Liver (tissue), 9 donors: Measurements from ENCODE around the gene LCA5L. TPM values are rescaled to one million over a fixed set of nuclear protein-coding genes. Genes with fewer than 3 reads are reported as not detected.

Experiments used
- DNase-seq: peaks from one replicate; pipeline ENCODE4 v3.0.0-alpha.2; 2017; ENCODE audit warnings: low spot score
- H3K27ac ChIP-seq, 2 donors: one replicate each; pipeline ENCODE4 v1.7.0; 2013; ENCODE audit warnings: inconsistent platforms in 2 of 2, low read length in 2 of 2, control low read depth in 1 of 2, low read depth in 1 of 2, mild to moderate bottlenecking in 1 of 2
- H3K27me3 ChIP-seq, 4 donors: one replicate each; pipeline versions ENCODE4 v1.6.1 to v1.7.0; 2013; ENCODE audit warnings: low read length in 3 of 4, inconsistent platforms in 1 of 4, mild to moderate bottlenecking in 1 of 4, moderate library complexity in 1 of 4; ENCODE audit not compliant: control insufficient read depth in 4 of 4, insufficient read depth in 4 of 4
- H3K36me3 ChIP-seq, 4 donors: one replicate each; pipeline versions ENCODE4 v1.6.1 to v1.7.0; 2013; ENCODE audit warnings: low read length in 3 of 4, mild to moderate bottlenecking in 3 of 4, low read depth in 1 of 4, moderate library complexity in 1 of 4; ENCODE audit not compliant: control insufficient read depth in 4 of 4, insufficient read depth in 3 of 4
- H3K4me1 ChIP-seq, 4 donors: one replicate each; pipeline versions ENCODE4 v1.6.1 to v1.7.0; 2013; ENCODE audit warnings: low read length in 3 of 4, mild to moderate bottlenecking in 3 of 4, moderate library complexity in 1 of 4; ENCODE audit not compliant: control insufficient read depth in 4 of 4, insufficient read depth in 4 of 4
- H3K4me3 ChIP-seq, 3 donors: one replicate each; pipeline versions ENCODE4 v1.6.1 to v1.7.0; 2013; ENCODE audit warnings: low read length in 3 of 3, control low read depth in 1 of 3, low read depth in 1 of 3, mild to moderate bottlenecking in 1 of 3
- H3K9ac ChIP-seq, 2 donors: one replicate each; pipeline ENCODE4 v1.7.0; 2013; ENCODE audit warnings: low read length in 2 of 2, mild to moderate bottlenecking in 2 of 2, moderate library complexity in 2 of 2, control low read depth in 1 of 2, low read depth in 1 of 2
- H3K9me3 ChIP-seq, 4 donors: one replicate each; pipeline versions ENCODE4 v1.6.1 to v1.7.0; 2013; ENCODE audit warnings: low read length in 3 of 4; ENCODE audit not compliant: control insufficient read depth in 4 of 4
- ATF3 ChIP-seq: IDR thresholded peaks from 2 replicates; pipeline ENCODE4 v1.6.1; 2016; ENCODE audit warnings: antibody characterized with exemption
- EGR1 ChIP-seq, 2 donors: IDR thresholded peaks; 2 replicates each; pipeline ENCODE4 v1.6.1; 2016 to 2018; ENCODE audit warnings: antibody characterized with exemption in 2 of 2, low read depth in 2 of 2
- FOXA1 ChIP-seq: IDR thresholded peaks from 2 replicates; pipeline ENCODE4 v1.6.1; 2016; ENCODE audit warnings: antibody characterized with exemption
- FOXA2 ChIP-seq: IDR thresholded peaks from 2 replicates; pipeline ENCODE4 v1.6.1; 2016; ENCODE audit warnings: antibody characterized with exemption
- GABPA ChIP-seq, 2 donors: IDR thresholded peaks in 1 of 2; conservative IDR thresholded peaks in 1 of 2; 2 replicates each; pipeline ENCODE4 v1.6.1; 2016; ENCODE audit warnings: antibody characterized with exemption in 2 of 2, mild to moderate bottlenecking in 1 of 2, moderate library complexity in 1 of 2
- HNF4A ChIP-seq, 2 donors: conservative IDR thresholded peaks; 2 replicates each; pipeline ENCODE4 v1.6.1; 2016; ENCODE audit warnings: antibody characterized with exemption in 2 of 2, mild to moderate bottlenecking in 2 of 2
- HNF4G ChIP-seq: IDR thresholded peaks from 2 replicates; pipeline ENCODE4 v1.6.1; 2016; ENCODE audit warnings: antibody characterized with exemption
- JUND ChIP-seq, 2 donors: IDR thresholded peaks; 2 replicates each; pipeline ENCODE4 v1.6.1; 2016; ENCODE audit warnings: antibody characterized with exemption in 2 of 2
- MAX ChIP-seq: IDR thresholded peaks from 2 replicates; pipeline ENCODE4 v1.6.1; 2016; ENCODE audit warnings: antibody characterized with exemption
- NR2F2 ChIP-seq: IDR thresholded peaks from 2 replicates; pipeline ENCODE4 v1.6.1; 2016; ENCODE audit warnings: antibody characterized with exemption
- RAD21 ChIP-seq, 2 donors: IDR thresholded peaks; 2 replicates each; pipeline ENCODE4 v1.6.1; 2016; ENCODE audit warnings: antibody characterized with exemption in 2 of 2, mild to moderate bottlenecking in 2 of 2
- RXRA ChIP-seq, 2 donors: IDR thresholded peaks; 2 replicates each; pipeline ENCODE4 v1.6.1; 2017 to 2018; ENCODE audit warnings: antibody characterized with exemption in 2 of 2, mild to moderate bottlenecking in 1 of 2
- SP1 ChIP-seq: IDR thresholded peaks from 2 replicates; pipeline ENCODE4 v1.6.1; 2018; ENCODE audit warnings: antibody characterized with exemption, mild to moderate bottlenecking
- TAF1 ChIP-seq: conservative IDR thresholded peaks from 2 replicates; pipeline ENCODE4 v1.6.1; 2016; ENCODE audit warnings: antibody characterized with exemption, mild to moderate bottlenecking
- YY1 ChIP-seq: IDR thresholded peaks from 2 replicates; pipeline ENCODE4 v1.6.1; 2016; ENCODE audit warnings: antibody characterized with exemption, mild to moderate bottlenecking
- ZBTB33 ChIP-seq: IDR thresholded peaks from 2 replicates; pipeline ENCODE4 v1.6.1; 2016; ENCODE audit warnings: antibody characterized with exemption
- WGBS: extraction: QIAGEN DNeasy Blood & Tissue Kit; methylation state at CpG from one replicate; pipeline ENCODE4 v1.1.7; 2013; 5-methylcytosine and 5-hydroxymethylcytosine counted together
- polyA plus RNA-seq, 2 donors: library from polyadenylated mRNA; stranded (reverse) in 1 of 2; unstranded in 1 of 2; fragments of 200-250 nt in 1 of 2; fragments of >200 nt in 1 of 2; fragmentation: Nextera tagmentation in 1 of 2; extraction: Ambion mirVana in 1 of 2; gene quantifications; one replicate each; pipeline versions ENCODE4 v1.2.1 to v1.2.3, GENCODE V29; 2013 to 2015
- total RNA-seq, 2 donors: library from RNA; depleted of rRNA; stranded (reverse); fragments of >200 nt; gene quantifications; one replicate each; pipeline ENCODE4 v1.2.3, GENCODE V29; 2014
- TF ChIP-seq, protein P1 (sequence below): fragments of 150-350 bp; IDR thresholded peaks from 2 replicates; pipeline ENCODE4 v1.5.1; 2017; ENCODE audit warnings: improper control_type of control experiment, low read depth, low read length; ENCODE audit not compliant: missing input control
- TF ChIP-seq, protein P2 (sequence below): IDR thresholded peaks from 2 replicates; pipeline ENCODE4 v1.6.1; 2016; ENCODE audit warnings: antibody characterized with exemption, mild to moderate bottlenecking
- donor health status: healthy.
- donor health status: healthy.
- donor health status: healthy.
- donor health status: healthy.
- donor health status: healthy.

LCA5L gene
- total and polyA plus RNA-seq, 4 donors = 0.19 to 1.6 (median 0.99) TPM

DNA sequence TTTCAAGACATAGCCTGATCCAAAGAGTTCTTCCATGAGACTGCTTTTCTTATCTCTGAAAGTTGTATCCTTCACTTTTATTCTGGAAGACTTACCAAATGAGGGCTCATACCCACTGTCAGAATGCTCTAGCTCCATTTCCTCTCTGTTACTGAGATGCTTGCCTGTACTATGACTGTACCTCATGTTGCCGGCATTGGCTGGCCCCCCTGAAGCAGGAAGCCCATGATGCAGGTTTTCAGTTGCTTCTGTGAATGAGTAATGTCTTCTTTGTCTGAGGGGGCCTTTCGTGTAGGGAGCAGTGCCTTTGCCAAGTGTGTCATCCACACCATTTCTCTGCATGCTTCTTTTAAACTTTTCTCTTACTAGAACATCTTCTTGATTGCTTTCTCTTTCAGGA lies 39.5 kb downstream of the LCA5L start:
- H3K27me3 ChIP-seq = no peaks in the 10 kb centered on the region
- DNase-seq = no peak
- H3K4me3 ChIP-seq = no peak overlapping the region
- H3K27ac ChIP-seq = no peak overlapping the region
- H3K4me1 ChIP-seq = no peaks in the 10 kb centered on the region
- TF ChIP-seq, protein P1, sequence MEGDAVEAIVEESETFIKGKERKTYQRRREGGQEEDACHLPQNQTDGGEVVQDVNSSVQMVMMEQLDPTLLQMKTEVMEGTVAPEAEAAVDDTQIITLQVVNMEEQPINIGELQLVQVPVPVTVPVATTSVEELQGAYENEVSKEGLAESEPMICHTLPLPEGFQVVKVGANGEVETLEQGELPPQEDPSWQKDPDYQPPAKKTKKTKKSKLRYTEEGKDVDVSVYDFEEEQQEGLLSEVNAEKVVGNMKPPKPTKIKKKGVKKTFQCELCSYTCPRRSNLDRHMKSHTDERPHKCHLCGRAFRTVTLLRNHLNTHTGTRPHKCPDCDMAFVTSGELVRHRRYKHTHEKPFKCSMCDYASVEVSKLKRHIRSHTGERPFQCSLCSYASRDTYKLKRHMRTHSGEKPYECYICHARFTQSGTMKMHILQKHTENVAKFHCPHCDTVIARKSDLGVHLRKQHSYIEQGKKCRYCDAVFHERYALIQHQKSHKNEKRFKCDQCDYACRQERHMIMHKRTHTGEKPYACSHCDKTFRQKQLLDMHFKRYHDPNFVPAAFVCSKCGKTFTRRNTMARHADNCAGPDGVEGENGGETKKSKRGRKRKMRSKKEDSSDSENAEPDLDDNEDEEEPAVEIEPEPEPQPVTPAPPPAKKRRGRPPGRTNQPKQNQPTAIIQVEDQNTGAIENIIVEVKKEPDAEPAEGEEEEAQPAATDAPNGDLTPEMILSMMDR = no peak
- TF ChIP-seq RAD21 (IDR thresholded peaks at IDR 0.05) (no peak), ATF3 (no peak), HNF4A (conservative IDR thresholded peaks at IDR 0.05) (no peak), FOXA2 (no peak), FOXA1 (no peak), GABPA (IDR thresholded peaks at IDR 0.05 in 1 of 2, conservative IDR thresholded peaks at IDR 0.05 in 1 of 2) (no peak)
- 93% methylated on average over 2 of the region's 2 CpGs for WGBS
- H3K36me3 ChIP-seq = peaks cover 0 to 5% (median 3%) of the 10 kb centered on the region in 4 donors
- H3K9ac ChIP-seq = no peak overlapping the region
- H3K9me3 ChIP-seq = peaks cover 0 to 3% (median 0%) of the 10 kb centered on the region in 4 donors

- Histone ChIP-seq H3K9me3 (no peaks in the 10 kb centered on the region), H3K36me3 (peaks cover 0 to 17% (median 5%) of the 10 kb centered on the region in 4 donors), H3K4me3 (no peak overlapping the region), H3K27me3 (no peaks in the 10 kb centered on the region), H3K9ac (no peak overlapping the region), H3K27ac (no peak overlapping the region), H3K4me1 (no peaks in the 10 kb centered on the region)
- WGBS = 88% methylated on average over 8 of the region's 8 CpGs
- TF ChIP-seq FOXA1 (no peak), GABPA (IDR thresholded peaks at IDR 0.05 in 1 of 2, conservative IDR thresholded peaks at IDR 0.05 in 1 of 2) (no peak), NR2F2 (no peak), FOXA2 (no peak), TAF1 (no peak), RXRA (IDR thresholded peaks at IDR 0.05) (no peak), ATF3 (no peak), MAX (no peak), YY1 (no peak), SP1 (no peak), EGR1 (IDR thresholded peaks at IDR 0.05; ENCODE audit: low read depth in 2 of 2) (no peak), RAD21 (IDR thresholded peaks at IDR 0.05) (no peak), HNF4G (no peak), JUND (IDR thresholded peaks at IDR 0.05) (no peak), ZBTB33 (no peak), HNF4A (conservative IDR thresholded peaks at IDR 0.05) (no peak)
- TF ChIP-seq, protein P1 = no peak
- TF ChIP-seq, protein P2, sequence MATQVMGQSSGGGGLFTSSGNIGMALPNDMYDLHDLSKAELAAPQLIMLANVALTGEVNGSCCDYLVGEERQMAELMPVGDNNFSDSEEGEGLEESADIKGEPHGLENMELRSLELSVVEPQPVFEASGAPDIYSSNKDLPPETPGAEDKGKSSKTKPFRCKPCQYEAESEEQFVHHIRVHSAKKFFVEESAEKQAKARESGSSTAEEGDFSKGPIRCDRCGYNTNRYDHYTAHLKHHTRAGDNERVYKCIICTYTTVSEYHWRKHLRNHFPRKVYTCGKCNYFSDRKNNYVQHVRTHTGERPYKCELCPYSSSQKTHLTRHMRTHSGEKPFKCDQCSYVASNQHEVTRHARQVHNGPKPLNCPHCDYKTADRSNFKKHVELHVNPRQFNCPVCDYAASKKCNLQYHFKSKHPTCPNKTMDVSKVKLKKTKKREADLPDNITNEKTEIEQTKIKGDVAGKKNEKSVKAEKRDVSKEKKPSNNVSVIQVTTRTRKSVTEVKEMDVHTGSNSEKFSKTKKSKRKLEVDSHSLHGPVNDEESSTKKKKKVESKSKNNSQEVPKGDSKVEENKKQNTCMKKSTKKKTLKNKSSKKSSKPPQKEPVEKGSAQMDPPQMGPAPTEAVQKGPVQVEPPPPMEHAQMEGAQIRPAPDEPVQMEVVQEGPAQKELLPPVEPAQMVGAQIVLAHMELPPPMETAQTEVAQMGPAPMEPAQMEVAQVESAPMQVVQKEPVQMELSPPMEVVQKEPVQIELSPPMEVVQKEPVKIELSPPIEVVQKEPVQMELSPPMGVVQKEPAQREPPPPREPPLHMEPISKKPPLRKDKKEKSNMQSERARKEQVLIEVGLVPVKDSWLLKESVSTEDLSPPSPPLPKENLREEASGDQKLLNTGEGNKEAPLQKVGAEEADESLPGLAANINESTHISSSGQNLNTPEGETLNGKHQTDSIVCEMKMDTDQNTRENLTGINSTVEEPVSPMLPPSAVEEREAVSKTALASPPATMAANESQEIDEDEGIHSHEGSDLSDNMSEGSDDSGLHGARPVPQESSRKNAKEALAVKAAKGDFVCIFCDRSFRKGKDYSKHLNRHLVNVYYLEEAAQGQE = no peak
- no peak for DNase-seq
These were observed 45.4 kb downstream of the LCA5L start for GRCh38 chr21:39400173-39400572.
